ENCODE data around the gene CELF3.

DNA sequence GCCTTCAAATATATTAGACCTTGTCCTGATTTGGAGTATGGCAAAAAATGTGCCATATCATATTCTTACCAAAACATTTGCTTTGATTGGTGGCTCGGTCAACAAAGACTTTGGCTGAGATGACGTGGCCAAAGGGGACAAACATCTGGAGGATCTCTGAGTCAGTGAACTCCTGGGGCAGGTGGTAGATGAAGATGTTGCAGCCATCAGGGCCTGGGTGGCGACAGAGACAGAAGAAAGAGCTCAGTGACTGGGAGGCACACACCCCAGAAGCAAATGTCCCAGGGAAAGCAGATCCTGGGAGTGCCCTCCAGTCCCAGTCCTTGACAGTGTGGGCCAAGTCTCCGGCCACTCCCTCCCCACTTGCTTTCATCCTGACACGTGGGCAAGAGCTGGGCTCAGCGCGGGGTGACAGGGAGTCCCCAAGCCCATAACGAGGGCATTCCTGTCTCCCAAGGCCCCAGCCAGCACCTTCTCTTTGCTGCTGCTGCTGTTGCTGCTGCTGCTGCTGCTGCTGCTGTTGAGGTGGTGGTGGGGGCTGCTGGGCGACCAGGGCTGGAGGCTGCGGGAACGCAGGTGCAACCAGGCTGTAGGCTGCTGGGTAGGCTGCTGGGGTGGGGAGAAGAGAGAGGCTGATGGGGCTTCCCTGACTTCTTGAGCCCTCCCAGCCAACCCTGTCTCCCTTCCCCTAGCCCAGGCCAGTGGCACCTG is 10.7 kb downstream of the CELF3 start:
- TF ChIP-seq, protein P1, sequence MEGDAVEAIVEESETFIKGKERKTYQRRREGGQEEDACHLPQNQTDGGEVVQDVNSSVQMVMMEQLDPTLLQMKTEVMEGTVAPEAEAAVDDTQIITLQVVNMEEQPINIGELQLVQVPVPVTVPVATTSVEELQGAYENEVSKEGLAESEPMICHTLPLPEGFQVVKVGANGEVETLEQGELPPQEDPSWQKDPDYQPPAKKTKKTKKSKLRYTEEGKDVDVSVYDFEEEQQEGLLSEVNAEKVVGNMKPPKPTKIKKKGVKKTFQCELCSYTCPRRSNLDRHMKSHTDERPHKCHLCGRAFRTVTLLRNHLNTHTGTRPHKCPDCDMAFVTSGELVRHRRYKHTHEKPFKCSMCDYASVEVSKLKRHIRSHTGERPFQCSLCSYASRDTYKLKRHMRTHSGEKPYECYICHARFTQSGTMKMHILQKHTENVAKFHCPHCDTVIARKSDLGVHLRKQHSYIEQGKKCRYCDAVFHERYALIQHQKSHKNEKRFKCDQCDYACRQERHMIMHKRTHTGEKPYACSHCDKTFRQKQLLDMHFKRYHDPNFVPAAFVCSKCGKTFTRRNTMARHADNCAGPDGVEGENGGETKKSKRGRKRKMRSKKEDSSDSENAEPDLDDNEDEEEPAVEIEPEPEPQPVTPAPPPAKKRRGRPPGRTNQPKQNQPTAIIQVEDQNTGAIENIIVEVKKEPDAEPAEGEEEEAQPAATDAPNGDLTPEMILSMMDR (IDR thresholded peaks at IDR 0.05): no peak
- TF ChIP-seq EP300 (IDR thresholded peaks at IDR 0.05) (no peak), POLR2AphosphoS5 (IDR thresholded peaks at IDR 0.05) (no peak), POLR2A (IDR thresholded peaks at IDR 0.05) (no peak)

Data from stomach (tissue), 4 donors.